HCT116 (cell line): ENCODE results near the gene PTPN9. TPM values are rescaled to one million over a fixed set of nuclear protein-coding genes. Genes with fewer than 3 reads are reported as not detected.

Experiments used
- ATAC-seq: fragments of 200-7000 bp; cut with Tn5 transposase; 2 replicates; pipeline ENCODE4 v1.9.1; 2020; ENCODE audit warnings: mild to moderate bottlenecking, moderate library complexity
- BruUV-seq: library from RNA; stranded (reverse); fragments of 400-500 nt; replicated peaks from 2 replicates; lab custom pipeline; 2021; lab: Mats Ljungman, UMichigan
- CTCF ChIA-PET: fragments of 300-600 bp; sonication (Branson Sonifier 250); formaldehyde crosslinking; loops from one replicate; lab custom pipeline; 2021; ENCODE audit warnings: antibody characterized with exemption; lab: Charles Lee
- POLR2A ChIA-PET: fragments of 300-600, 350-600 bp; sonication (Branson Sonifier 250); formaldehyde crosslinking; loops from one replicate; lab custom pipeline; 2021; ENCODE audit warnings: antibody characterized with exemption; lab: Charles Lee
- RAD21 ChIA-PET, 2 experiments: fragments of 300-600 bp; sonication (Branson Sonifier 250); formaldehyde crosslinking; loops; one replicate each; lab custom pipeline; 2023; ENCODE audit warnings: low total read pairs in 2 of 2; ENCODE audit not compliant: uncharacterized antibody in 2 of 2, unreplicated experiment in 2 of 2, low non-redundant PET in 1 of 2; lab: Charles Lee
- DNase-seq: peaks from one replicate; pipeline ENCODE4 v3.0.0-alpha.2; 2010; ENCODE audit warnings: low read depth, low spot score
- H2AFZ ChIP-seq: fragments of 200-600 bp; shearing (Covaris generic), sonication (generic); 2 replicates; pipeline ENCODE4 v1.6.1; 2017; ENCODE audit warnings: low read depth, mixed run types, mixed read lengths, antibody characterized with exemption, low read length; ENCODE audit not compliant: poor library complexity, severe bottlenecking
- H3K27ac ChIP-seq: 2 replicates; pipeline ENCODE4 v1.5.1; 2012; ENCODE audit warnings: low read depth, low read length
- H3K27me3 ChIP-seq: fragments of 200-600 bp; sonication (generic); 2 replicates; pipeline ENCODE4 v1.6.1; 2016; ENCODE audit warnings: mixed run types, low read length, mixed read lengths; ENCODE audit not compliant: insufficient read depth
- H3K36me3 ChIP-seq, 2 experiments: fragments of 200-500 bp in 1 of 2; fragments of 200-600 bp in 1 of 2; sonication (Bioruptor generic) in 1 of 2; sonication (generic) in 1 of 2; 2 replicates each; pipeline versions ENCODE4 v1.5.1 to v1.6.1; 2014 to 2016; ENCODE audit warnings: low read length in 2 of 2, inconsistent platforms in 1 of 2, mixed read lengths in 1 of 2, mixed run types in 1 of 2; ENCODE audit not compliant: insufficient read depth in 2 of 2, control insufficient read depth in 1 of 2
- H3K4me1 ChIP-seq, 2 experiments: fragments of 200-600 bp in 1 of 2; sonication (generic) in 1 of 2; 2 replicates each; pipeline versions ENCODE4 v1.5.1 to v1.6.1; 2012 to 2017; ENCODE audit warnings: low read length in 2 of 2, inconsistent platforms in 1 of 2, mild to moderate bottlenecking in 1 of 2, mixed read lengths in 1 of 2, mixed run types in 1 of 2, moderate library complexity in 1 of 2; ENCODE audit not compliant: insufficient read depth in 2 of 2, control insufficient read depth in 1 of 2
- H3K4me2 ChIP-seq: fragments of 200-600 bp; sonication (generic); 2 replicates; pipeline ENCODE4 v1.6.1; 2017; ENCODE audit warnings: mixed run types, low read length, mixed read lengths
- H3K4me3 ChIP-seq, 2 experiments: fragments of 200-600 bp in 1 of 2; sonication (generic) in 1 of 2; replicated peaks in 1 of 2; 2 replicates each; pipeline ENCODE4 v1.5.1; 2011 to 2016; ENCODE audit warnings: low read length in 2 of 2, control low read depth in 1 of 2, low read depth in 1 of 2, mild to moderate bottlenecking in 1 of 2, mixed read lengths in 1 of 2, mixed run types in 1 of 2
- H3K79me2 ChIP-seq: fragments of 200-600 bp; sonication (generic); 2 replicates; pipeline ENCODE4 v1.6.1; 2017; ENCODE audit warnings: mild to moderate bottlenecking, mixed run types, low read length, moderate library complexity, mixed read lengths; ENCODE audit not compliant: insufficient read depth
- H3K9ac ChIP-seq: fragments of 200-600 bp; sonication (generic); 2 replicates; pipeline ENCODE4 v1.6.1; 2016; ENCODE audit warnings: low read length, mixed read lengths
- H3K9me2 ChIP-seq: fragments of 200-600 bp; sonication (generic), shearing (Covaris generic); 2 replicates; pipeline ENCODE4 v1.6.1; 2017; ENCODE audit warnings: mixed run types, mild to moderate bottlenecking, moderate library complexity; ENCODE audit not compliant: insufficient read depth
- H3K9me3 ChIP-seq, 2 experiments: fragments of 200-500 bp in 1 of 2; fragments of 200-600 bp in 1 of 2; sonication (Bioruptor generic) in 1 of 2; sonication (generic) in 1 of 2; 2 replicates each; pipeline ENCODE4 v1.6.1; 2014 to 2017; ENCODE audit warnings: low read length in 2 of 2, mixed read lengths in 2 of 2, inconsistent platforms in 1 of 2, low read depth in 1 of 2, mild to moderate bottlenecking in 1 of 2, mixed run types in 1 of 2, moderate library complexity in 1 of 2; ENCODE audit not compliant: control insufficient read depth in 1 of 2, insufficient read depth in 1 of 2
- H4K20me1 ChIP-seq: fragments of 200-600 bp; sonication (generic), shearing (Covaris generic); 2 replicates; pipeline ENCODE4 v1.6.1; 2017; ENCODE audit warnings: mixed run types, mild to moderate bottlenecking, moderate library complexity; ENCODE audit not compliant: insufficient read depth
- CBX3 ChIP-seq: IDR thresholded peaks from 2 replicates; pipeline ENCODE4 v1.6.1; 2012; ENCODE audit warnings: low read depth
- CEBPB ChIP-seq: IDR thresholded peaks from 2 replicates; pipeline ENCODE4 v1.6.1; 2012; ENCODE audit warnings: low read depth
- ELF1 ChIP-seq: IDR thresholded peaks from 2 replicates; pipeline ENCODE4 v1.6.1; 2012; ENCODE audit warnings: low read depth, borderline replicate concordance
- EZH2 ChIP-seq: fragments of 200-600 bp; sonication (generic); IDR thresholded peaks from 2 replicates; pipeline ENCODE4 v1.6.1; 2017; ENCODE audit warnings: antibody characterized with exemption, mixed run types
- EZH2phosphoT487 ChIP-seq: fragments of 200-600 bp; IDR thresholded peaks from 2 replicates; pipeline ENCODE4 v1.6.1; 2018; ENCODE audit warnings: antibody characterized with exemption, borderline replicate concordance
- FOSL1 ChIP-seq: IDR thresholded peaks from 2 replicates; pipeline ENCODE4 v1.6.1; 2012; ENCODE audit warnings: low read depth
- JUND ChIP-seq: IDR thresholded peaks from 2 replicates; pipeline ENCODE4 v1.6.1; 2012
- POLR2AphosphoS5 ChIP-seq: IDR thresholded peaks from 2 replicates; pipeline ENCODE4 v1.6.1; 2011; ENCODE audit warnings: mild to moderate bottlenecking, low read depth, low read length, moderate library complexity
- RAD21 ChIP-seq: IDR thresholded peaks from 2 replicates; pipeline ENCODE4 v1.6.1; 2012; ENCODE audit warnings: low read depth, mild to moderate bottlenecking
- SIN3A ChIP-seq: IDR thresholded peaks from 2 replicates; pipeline ENCODE4 v1.6.1; 2012; ENCODE audit warnings: low read depth
- SP1 ChIP-seq: IDR thresholded peaks from 2 replicates; pipeline ENCODE4 v1.6.1; 2012; ENCODE audit warnings: low read depth
- SRF ChIP-seq: IDR thresholded peaks from 2 replicates; pipeline ENCODE4 v1.6.1; 2012; ENCODE audit warnings: low read depth
- ZFX ChIP-seq: fragments of 450-650 bp; IDR thresholded peaks from 2 replicates; pipeline ENCODE4 v1.6.1; 2017
- intact Hi-C: fragments of 100-400 bp; cut with micrococcal nuclease; formaldehyde crosslinking; loops from 2 replicates; pipeline ENCODE4 v1.10.0; 2022
- total RNA-seq: library from RNA; stranded (reverse); gene quantifications from one replicate; pipeline ENCODE4 v1.2.1, GENCODE V29; 2021; ENCODE audit not compliant: unreplicated experiment
- TF ChIP-seq, protein P1 (sequence below): IDR thresholded peaks from 2 replicates; pipeline ENCODE4 v1.6.1; 2012; ENCODE audit warnings: low read depth
- TF ChIP-seq, protein P2 (sequence below): IDR thresholded peaks from 2 replicates; pipeline ENCODE4 v1.6.1; 2012
- TF ChIP-seq, protein P3 (sequence below): IDR thresholded peaks from 2 replicates; pipeline ENCODE4 v1.6.1; 2011; ENCODE audit warnings: mild to moderate bottlenecking, low read length, moderate library complexity; ENCODE audit not compliant: insufficient replicate concordance; ENCODE audit errors: extremely low read depth

PTPN9 gene
- total RNA-seq, 1 experiment from 2014 or later = 21.1 TPM

- TF ChIP-seq, protein P1, sequence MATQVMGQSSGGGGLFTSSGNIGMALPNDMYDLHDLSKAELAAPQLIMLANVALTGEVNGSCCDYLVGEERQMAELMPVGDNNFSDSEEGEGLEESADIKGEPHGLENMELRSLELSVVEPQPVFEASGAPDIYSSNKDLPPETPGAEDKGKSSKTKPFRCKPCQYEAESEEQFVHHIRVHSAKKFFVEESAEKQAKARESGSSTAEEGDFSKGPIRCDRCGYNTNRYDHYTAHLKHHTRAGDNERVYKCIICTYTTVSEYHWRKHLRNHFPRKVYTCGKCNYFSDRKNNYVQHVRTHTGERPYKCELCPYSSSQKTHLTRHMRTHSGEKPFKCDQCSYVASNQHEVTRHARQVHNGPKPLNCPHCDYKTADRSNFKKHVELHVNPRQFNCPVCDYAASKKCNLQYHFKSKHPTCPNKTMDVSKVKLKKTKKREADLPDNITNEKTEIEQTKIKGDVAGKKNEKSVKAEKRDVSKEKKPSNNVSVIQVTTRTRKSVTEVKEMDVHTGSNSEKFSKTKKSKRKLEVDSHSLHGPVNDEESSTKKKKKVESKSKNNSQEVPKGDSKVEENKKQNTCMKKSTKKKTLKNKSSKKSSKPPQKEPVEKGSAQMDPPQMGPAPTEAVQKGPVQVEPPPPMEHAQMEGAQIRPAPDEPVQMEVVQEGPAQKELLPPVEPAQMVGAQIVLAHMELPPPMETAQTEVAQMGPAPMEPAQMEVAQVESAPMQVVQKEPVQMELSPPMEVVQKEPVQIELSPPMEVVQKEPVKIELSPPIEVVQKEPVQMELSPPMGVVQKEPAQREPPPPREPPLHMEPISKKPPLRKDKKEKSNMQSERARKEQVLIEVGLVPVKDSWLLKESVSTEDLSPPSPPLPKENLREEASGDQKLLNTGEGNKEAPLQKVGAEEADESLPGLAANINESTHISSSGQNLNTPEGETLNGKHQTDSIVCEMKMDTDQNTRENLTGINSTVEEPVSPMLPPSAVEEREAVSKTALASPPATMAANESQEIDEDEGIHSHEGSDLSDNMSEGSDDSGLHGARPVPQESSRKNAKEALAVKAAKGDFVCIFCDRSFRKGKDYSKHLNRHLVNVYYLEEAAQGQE = no peak
- TF ChIP-seq SRF (no peak), SP1 (no peak), SIN3A (no peak), FOSL1 (no peak), CEBPB (no peak)
- TF ChIP-seq, protein P2, sequence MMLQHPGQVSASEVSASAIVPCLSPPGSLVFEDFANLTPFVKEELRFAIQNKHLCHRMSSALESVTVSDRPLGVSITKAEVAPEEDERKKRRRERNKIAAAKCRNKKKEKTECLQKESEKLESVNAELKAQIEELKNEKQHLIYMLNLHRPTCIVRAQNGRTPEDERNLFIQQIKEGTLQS = no peak
Observed at GRCh38 chr15:75594276-75594675, 15.2 kb upstream of the PTPN9 start (continued).

- H3K4me2 ChIP-seq = no peak overlapping the region
- ATAC-seq (no peak), DNase-seq (no peak)
- ChIA-PET POLR2A (no interaction called here), CTCF (no interaction called here), RAD21 (no interaction called here)
- H3K27me3 ChIP-seq = no peaks in the 10 kb centered on the region
- no peaks in the 10 kb centered on the region for H3K4me1 ChIP-seq
- TF ChIP-seq ZFX (no peak), FOSL1 (no peak), CBX3 (no peak), CEBPB (no peak), EZH2 (no peak), POLR2AphosphoS5 (no peak), EZH2phosphoT487 (no peak), ELF1 (no peak), SIN3A (no peak), RAD21 (no peak), JUND (no peak)
- TF ChIP-seq, protein P1 = no peak
- TF ChIP-seq, protein P3, sequence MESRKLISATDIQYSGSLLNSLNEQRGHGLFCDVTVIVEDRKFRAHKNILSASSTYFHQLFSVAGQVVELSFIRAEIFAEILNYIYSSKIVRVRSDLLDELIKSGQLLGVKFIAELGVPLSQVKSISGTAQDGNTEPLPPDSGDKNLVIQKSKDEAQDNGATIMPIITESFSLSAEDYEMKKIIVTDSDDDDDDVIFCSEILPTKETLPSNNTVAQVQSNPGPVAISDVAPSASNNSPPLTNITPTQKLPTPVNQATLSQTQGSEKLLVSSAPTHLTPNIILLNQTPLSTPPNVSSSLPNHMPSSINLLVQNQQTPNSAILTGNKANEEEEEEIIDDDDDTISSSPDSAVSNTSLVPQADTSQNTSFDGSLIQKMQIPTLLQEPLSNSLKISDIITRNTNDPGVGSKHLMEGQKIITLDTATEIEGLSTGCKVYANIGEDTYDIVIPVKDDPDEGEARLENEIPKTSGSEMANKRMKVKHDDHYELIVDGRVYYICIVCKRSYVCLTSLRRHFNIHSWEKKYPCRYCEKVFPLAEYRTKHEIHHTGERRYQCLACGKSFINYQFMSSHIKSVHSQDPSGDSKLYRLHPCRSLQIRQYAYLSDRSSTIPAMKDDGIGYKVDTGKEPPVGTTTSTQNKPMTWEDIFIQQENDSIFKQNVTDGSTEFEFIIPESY = no peak
- no peaks in the 10 kb centered on the region for H3K9me3 ChIP-seq
- no peaks in the 10 kb centered on the region for H3K79me2 ChIP-seq
- no peak overlapping the region for H2AFZ ChIP-seq
- BruUV-seq = no TSS peak
- H4K20me1 ChIP-seq = no peaks in the 10 kb centered on the region
- intact Hi-C loops = no loop called here
- peaks cover 0 to 2% of the 10 kb centered on the region in 2 experiments; a peak in 2 of 4 replicates for H3K36me3 ChIP-seq
- no peaks in the 10 kb centered on the region for H3K9me2 ChIP-seq
- no peak overlapping the region for H3K4me3 ChIP-seq
- H3K9ac ChIP-seq = no peak overlapping the region
- H3K27ac ChIP-seq = no peak overlapping the region
Observed at GRCh38 chr15:75591655-75592364, 12.7 kb upstream of the PTPN9 start.
